HG03575 (cell line): Measurements from ENCODE around the gene GFOD1.

Source experiments
- ATAC-seq: cut with Tn5 transposase; IDR thresholded peaks from one replicate; pipeline ENCODE4 v1.9.1; 2021; ENCODE audit not compliant: unreplicated experiment, insufficient number of reproducible peaks, low FRiP score; ENCODE audit errors: extremely low read depth

The GFOD1 gene

DNA sequence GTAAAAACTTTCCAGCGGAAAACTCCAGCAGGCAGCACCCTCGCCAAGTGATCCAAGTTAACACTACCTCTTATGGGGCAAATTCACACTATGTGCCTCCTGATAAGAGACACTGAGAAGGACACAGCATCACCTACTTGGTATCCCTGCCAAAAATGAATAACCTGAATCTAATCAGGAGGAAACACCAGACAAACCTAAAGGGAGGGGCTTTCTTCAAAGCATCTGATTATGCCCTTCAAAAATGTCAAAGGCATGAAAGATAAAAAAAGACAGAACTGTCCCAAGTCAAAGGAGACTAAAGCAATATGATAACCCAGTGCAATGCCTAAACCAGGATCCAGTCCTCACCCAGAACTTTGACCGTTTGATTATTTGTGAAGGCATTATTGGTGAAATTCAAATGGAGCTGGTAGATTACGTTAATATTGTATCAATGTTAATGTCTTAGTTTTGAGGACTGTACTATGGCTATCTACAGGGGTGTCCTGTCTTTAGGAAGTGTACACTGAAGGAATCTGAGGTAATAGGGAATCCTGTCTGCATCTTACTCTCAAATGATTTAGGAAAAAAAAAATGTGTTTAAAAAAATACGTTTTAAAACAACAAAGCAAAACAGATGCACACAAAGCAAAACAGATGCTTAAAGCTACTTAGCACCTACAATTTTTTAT is 167.4 kb downstream of the GFOD1 start:
- ATAC-seq = no peak

GRCh38 chr6:13318821-13319220 is 168.6 kb downstream of the GFOD1 start:
- ATAC-seq = no peak

- no peak for ATAC-seq
Measured at GRCh38 chr6:13315896-13316295, 171.5 kb downstream of the GFOD1 start.

- ATAC-seq = no peak
Measured at GRCh38 chr6:13314806-13315205, 172.6 kb downstream of the GFOD1 start.

DNA sequence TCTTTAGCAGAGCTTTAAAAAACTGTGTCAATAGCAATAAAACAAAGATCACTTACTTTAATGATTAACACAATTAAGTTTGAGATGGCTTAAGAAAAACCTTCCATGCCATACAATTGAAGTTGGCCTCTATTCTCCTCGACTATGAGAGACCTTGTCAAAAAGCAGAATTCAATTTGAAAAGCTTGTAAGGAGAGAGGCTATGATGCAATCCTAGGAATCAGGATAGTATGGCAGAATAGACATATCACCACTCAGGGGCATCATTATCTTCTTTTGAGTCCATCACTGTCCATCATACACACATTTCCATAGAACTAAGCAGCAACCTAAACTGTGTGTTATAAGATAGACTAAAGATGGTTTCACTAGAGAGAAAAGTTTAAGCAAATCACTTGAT is 176.2 kb downstream of the GFOD1 start:
- no peak for ATAC-seq

GRCh38 chr6:13308332-13308731 is 179.1 kb downstream of the GFOD1 start:
- no peak for ATAC-seq
